Vagina (tissue), 2 donors: ENCODE measurements around the gene SCYL3. TPM values are rescaled to one million over a fixed set of nuclear protein-coding genes. Genes with fewer than 3 reads are reported as not detected.
A peak's percentile ranks its signal among the peaks of the same experiment; 100 is the strongest.

Experiments used
- DNase-seq, 2 donors: peaks; one replicate each; pipeline ENCODE4 v3.0.0-alpha.2; 2017; ENCODE audit errors: extremely low spot score in 2 of 2
- H3K27ac ChIP-seq: fragments of 200-600 bp; sonication (generic); one replicate; pipeline ENCODE4 v1.5.1; 2019
- H3K27me3 ChIP-seq: fragments of 200-600 bp; sonication (generic); one replicate; pipeline ENCODE4 v1.5.1; 2019
- H3K36me3 ChIP-seq, 2 donors: fragments of 200-600 bp; sonication (generic); one replicate each; pipeline ENCODE4 v1.5.1; 2017 to 2019
- H3K4me1 ChIP-seq: fragments of 200-600 bp; sonication (generic); one replicate; pipeline ENCODE4 v1.5.1; 2019
- H3K4me3 ChIP-seq, 2 donors: fragments of 200-600 bp; sonication (generic); 1 replicate in 1 of 2; 2 replicates in 1 of 2; pipeline ENCODE4 v1.5.1; 2016 to 2019
- H3K9me3 ChIP-seq: fragments of 200-600 bp; sonication (generic); one replicate; pipeline ENCODE4 v1.5.1; 2019
- POLR2A ChIP-seq, 2 donors: fragments of 450-650 bp; IDR thresholded peaks; one replicate each; pipeline ENCODE4 v1.6.1; 2017; ENCODE audit warnings: antibody characterized with exemption in 2 of 2, mild to moderate bottlenecking in 2 of 2, moderate library complexity in 2 of 2
- POLR2AphosphoS5 ChIP-seq, 2 donors: sonication (generic); formaldehyde crosslinking; IDR thresholded peaks; one replicate each; pipeline ENCODE4 v1.9.0; 2017; ENCODE audit warnings: antibody characterized with exemption in 2 of 2, mild to moderate bottlenecking in 2 of 2, low read depth in 1 of 2; ENCODE audit not compliant: insufficient read depth in 1 of 2
- intact Hi-C: fragments of 100-400 bp; cut with DNase I; formaldehyde crosslinking; loops from one replicate; pipeline ENCODE4 v1.15.1; 2023
- total RNA-seq: library from RNA; depleted of rRNA; stranded (reverse); fragments of >200 nt; gene quantifications from one replicate; pipeline ENCODE4 v1.2.3, GENCODE V29; 2016
- TF ChIP-seq, protein P1 (sequence below), 3 experiments: fragments of 450-650 bp in 2 of 3; fragments of 200-600 bp in 1 of 3; sonication (generic) in 1 of 3; IDR thresholded peaks; one replicate each; pipeline ENCODE4 v1.5.1; 2017 to 2019; ENCODE audit warnings: antibody characterized with exemption in 3 of 3, mild to moderate bottlenecking in 2 of 3, moderate library complexity in 2 of 3

Gene SCYL3
- total RNA-seq, 1 donor from 2014 or later, result 11.8 TPM

DNA sequence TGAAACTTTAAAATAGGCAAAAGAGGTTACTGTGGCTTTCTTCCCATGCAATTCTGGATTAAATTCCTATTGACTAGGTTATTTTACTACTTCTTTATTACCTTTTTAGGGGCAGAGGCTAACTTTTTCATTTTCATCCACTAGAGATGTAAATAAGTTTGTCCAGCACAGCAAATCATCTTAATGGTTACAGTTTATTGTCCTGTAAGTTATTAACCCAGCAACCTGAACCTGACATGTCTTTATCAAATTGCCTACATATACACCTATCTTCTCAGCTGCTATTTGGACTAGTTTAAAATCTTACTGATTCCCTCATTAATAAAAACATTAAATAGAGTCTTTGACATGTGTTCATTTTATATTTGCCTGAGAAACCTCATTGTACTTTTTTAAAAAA lies 6.9 kb upstream of the SCYL3 start:
- intact Hi-C loops, result no loop called here
- Histone ChIP-seq H3K36me3 (no peaks in the 10 kb centered on the region), H3K4me3 (no peak overlapping the region), H3K9me3 (no peaks in the 10 kb centered on the region), H3K27ac (no peak overlapping the region), H3K27me3 (no peaks in the 10 kb centered on the region), H3K4me1 (no peaks in the 10 kb centered on the region)
- DNase-seq, result no peak
- TF ChIP-seq POLR2AphosphoS5 (IDR thresholded peaks at IDR 0.05; ENCODE audit: insufficient read depth in 1 of 2, low read depth in 1 of 2) (no peak), POLR2A (IDR thresholded peaks at IDR 0.05) (no peak)
- TF ChIP-seq, protein P1, sequence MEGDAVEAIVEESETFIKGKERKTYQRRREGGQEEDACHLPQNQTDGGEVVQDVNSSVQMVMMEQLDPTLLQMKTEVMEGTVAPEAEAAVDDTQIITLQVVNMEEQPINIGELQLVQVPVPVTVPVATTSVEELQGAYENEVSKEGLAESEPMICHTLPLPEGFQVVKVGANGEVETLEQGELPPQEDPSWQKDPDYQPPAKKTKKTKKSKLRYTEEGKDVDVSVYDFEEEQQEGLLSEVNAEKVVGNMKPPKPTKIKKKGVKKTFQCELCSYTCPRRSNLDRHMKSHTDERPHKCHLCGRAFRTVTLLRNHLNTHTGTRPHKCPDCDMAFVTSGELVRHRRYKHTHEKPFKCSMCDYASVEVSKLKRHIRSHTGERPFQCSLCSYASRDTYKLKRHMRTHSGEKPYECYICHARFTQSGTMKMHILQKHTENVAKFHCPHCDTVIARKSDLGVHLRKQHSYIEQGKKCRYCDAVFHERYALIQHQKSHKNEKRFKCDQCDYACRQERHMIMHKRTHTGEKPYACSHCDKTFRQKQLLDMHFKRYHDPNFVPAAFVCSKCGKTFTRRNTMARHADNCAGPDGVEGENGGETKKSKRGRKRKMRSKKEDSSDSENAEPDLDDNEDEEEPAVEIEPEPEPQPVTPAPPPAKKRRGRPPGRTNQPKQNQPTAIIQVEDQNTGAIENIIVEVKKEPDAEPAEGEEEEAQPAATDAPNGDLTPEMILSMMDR (IDR thresholded peaks at IDR 0.05), result no peak

DNA sequence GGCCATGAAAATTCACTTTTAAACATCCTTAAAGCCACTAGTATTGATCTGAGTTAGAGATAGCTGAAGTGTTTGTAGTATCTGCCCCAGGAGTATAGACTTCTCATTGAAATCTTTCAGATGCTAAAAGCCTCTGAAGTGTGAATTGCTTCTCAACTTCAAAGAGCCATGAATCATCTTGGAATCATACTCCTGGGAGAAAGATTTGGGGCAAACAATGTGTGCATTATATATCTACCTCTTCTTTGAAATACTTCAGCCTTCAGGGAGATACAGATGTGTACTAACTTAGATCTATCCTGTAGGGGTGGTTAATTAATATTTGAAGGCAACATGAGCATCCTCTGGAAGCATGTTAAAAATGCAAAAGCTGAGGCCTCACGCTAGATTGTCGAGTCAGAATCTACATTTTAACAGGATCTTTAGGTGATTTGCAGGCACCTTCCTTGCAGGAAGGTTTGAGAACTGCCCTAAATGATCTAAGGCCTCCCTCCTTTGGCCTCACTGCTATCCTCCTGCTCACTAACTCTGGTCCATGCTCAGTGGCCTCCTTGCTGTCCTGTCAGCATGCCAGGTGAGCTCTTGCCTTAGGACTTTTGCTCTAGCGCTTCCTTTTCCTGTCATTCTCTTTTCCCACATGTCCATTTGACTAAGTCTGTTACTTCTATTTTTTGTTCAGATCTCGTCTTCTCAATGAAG lies 6.0 kb upstream of the SCYL3 start:
- DNase-seq, result no peak
- H3K27me3 ChIP-seq, result no peaks in the 10 kb centered on the region
- TF ChIP-seq POLR2A (IDR thresholded peaks at IDR 0.05) (no peak), POLR2AphosphoS5 (IDR thresholded peaks at IDR 0.05; ENCODE audit: insufficient read depth in 1 of 2, low read depth in 1 of 2) (no peak)
- TF ChIP-seq, protein P1 (IDR thresholded peaks at IDR 0.05), result no peak
- no peaks in the 10 kb centered on the region for H3K36me3 ChIP-seq
- H3K4me3 ChIP-seq, result no peak overlapping the region
- no peak overlapping the region for H3K27ac ChIP-seq
- intact Hi-C loops, result no loop called here
- H3K4me1 ChIP-seq, result no peaks in the 10 kb centered on the region
- no peaks in the 10 kb centered on the region for H3K9me3 ChIP-seq

DNA sequence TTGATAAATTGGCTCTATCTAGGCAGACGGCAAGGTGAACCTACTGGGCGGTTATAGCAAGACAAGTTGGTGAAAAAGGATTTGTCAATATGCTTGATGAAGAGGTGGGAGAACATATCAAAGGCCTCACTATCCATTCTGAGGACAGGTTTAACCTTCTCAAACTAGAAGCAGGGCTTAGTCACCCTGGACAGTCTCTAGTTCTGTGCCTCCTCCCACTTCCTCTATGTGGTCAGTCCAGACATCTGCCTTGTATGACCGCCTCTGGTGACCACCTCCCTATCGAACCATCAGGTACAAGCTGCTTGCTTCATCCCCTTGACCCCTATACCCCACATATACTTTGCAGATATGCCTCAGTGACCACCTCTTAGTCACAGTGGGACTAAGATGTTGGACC lies 2.3 kb upstream of the SCYL3 start:
- Histone ChIP-seq H3K4me3 (no peak overlapping the region), H3K36me3 (no peaks in the 10 kb centered on the region), H3K4me1 (peaks cover 18% of the 10 kb centered on the region), H3K27me3 (no peaks in the 10 kb centered on the region), H3K9me3 (no peaks in the 10 kb centered on the region), H3K27ac (no peak overlapping the region)
- TF ChIP-seq POLR2AphosphoS5 (IDR thresholded peaks at IDR 0.05; ENCODE audit: insufficient read depth in 1 of 2, low read depth in 1 of 2) (no peak), POLR2A (IDR thresholded peaks at IDR 0.05) (no peak)
- TF ChIP-seq, protein P1 (IDR thresholded peaks at IDR 0.05), result no peak
- intact Hi-C loops, result no loop called here
- no peak for DNase-seq

DNA sequence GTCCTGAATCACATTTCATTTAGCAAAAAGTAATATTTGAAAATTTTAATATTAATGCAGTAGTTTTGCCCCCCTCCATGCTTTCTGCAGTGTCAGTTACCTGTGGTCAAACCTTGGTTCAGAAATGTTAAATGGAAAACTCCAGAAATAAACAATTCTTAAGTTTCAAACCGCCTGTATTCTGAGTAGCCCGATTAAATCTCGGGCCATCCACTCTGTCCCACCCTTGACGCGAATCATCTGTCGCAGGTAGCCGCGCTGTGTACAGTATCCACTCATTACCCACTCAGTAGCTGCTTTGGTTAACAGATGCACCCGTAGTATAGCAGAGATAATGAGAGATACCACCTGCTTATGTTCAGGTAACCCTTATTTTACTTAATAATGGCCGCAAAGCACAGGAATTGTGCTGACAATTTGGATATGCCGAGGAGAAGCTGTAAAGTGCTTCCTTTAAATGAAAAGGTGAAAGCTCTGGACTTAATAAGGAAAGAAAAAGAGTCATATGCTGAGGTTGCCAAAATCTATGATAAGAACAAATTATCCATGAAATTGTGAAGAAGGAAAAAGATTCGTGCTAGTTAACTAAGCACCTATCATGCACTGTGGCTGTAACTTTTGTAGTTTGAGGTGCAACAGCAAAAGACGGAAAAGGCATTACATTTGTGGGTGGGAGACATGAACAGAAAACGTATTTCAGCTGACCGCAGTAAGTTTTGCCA lies 889 bp upstream of the SCYL3 start:
- no peaks in the 10 kb centered on the region for H3K9me3 ChIP-seq
- no peak for DNase-seq
- peak overlapping the region; percentile 94 to 98 for H3K4me3 ChIP-seq
- H3K27me3 ChIP-seq, result no peaks in the 10 kb centered on the region
- no peaks in the 10 kb centered on the region for H3K36me3 ChIP-seq
- TF ChIP-seq, protein P1 (IDR thresholded peaks at IDR 0.05), result no peak
- no peak for TF ChIP-seq POLR2AphosphoS5 (IDR thresholded peaks at IDR 0.05; ENCODE audit: insufficient read depth in 1 of 2, low read depth in 1 of 2)
- TF ChIP-seq POLR2A (IDR thresholded peaks at IDR 0.05), result no peak
- peaks cover 27% of the 10 kb centered on the region for H3K4me1 ChIP-seq
- intact Hi-C loops, result no loop called here
- H3K27ac ChIP-seq, result peak overlapping the region; percentile 99
